Activated CD8-positive, alpha-beta memory T cell treated with anti-CD3 and anti-CD28 coated beads, Interleukin-2, amount 50 U/mL, for 1 hour (primary cell): ENCODE data around the gene B4GALT3.

Experiments used
- DNase-seq: peaks from one replicate; pipeline ENCODE4 v3.0.0-alpha.2; 2020; ENCODE audit errors: extremely low read depth

B4GALT3 gene

DNA sequence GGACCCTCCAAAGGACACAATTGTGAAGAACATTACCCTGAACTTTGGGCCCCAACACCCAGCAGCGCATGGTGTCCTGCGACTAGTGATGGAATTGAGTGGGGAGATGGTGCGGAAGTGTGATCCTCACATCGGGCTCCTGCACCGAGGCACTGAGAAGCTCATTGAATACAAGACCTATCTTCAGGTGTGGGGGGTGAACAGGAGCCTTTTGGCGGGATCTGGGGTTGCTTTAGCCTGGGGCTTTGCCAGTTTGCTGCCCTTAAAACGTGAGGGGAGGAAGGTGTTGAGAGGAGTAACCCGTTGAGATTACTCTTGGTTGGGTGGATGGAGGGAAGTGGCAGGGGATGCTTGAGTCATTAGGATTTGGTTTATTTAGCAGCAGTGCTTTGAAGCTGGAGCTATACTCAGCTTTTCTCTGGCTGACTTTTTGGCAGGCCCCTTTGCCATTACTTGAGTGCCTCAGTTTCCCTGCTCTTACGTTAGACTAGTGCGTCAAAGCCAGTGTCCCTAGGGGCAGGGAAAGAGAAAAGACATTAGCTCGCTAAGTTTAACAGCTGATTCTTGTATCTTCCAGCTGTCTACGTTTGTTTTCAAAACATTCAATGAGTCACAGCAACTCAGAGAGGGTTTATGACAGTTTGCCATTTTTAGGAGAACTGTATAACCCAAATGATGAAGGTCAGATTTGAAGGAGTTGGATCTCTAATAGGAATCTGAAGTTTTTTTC is 29.3 kb upstream of the B4GALT3 start:
- no peak for DNase-seq

- DNase-seq = peak; percentile 98
These were observed 24.8 kb upstream of the B4GALT3 start, which contains the start of gene NDUFS2 for GRCh38 chr1:161201836-161202712. Gene NDUFS2, plus strand, starts transcription at chr1:161202367. Its CDS starts 19 bp downstream, at chr1:161202386.

- no peak for DNase-seq
These were observed 23.9 kb upstream of the B4GALT3 start for GRCh38 chr1:161200992-161201835.

GRCh38 chr1:161200421-161200991 is 23.2 kb upstream of the B4GALT3 start:
- no peak for DNase-seq

GRCh38 chr1:161199506-161200139 is 22.3 kb upstream of the B4GALT3 start:
- DNase-seq = no peak

DNA sequence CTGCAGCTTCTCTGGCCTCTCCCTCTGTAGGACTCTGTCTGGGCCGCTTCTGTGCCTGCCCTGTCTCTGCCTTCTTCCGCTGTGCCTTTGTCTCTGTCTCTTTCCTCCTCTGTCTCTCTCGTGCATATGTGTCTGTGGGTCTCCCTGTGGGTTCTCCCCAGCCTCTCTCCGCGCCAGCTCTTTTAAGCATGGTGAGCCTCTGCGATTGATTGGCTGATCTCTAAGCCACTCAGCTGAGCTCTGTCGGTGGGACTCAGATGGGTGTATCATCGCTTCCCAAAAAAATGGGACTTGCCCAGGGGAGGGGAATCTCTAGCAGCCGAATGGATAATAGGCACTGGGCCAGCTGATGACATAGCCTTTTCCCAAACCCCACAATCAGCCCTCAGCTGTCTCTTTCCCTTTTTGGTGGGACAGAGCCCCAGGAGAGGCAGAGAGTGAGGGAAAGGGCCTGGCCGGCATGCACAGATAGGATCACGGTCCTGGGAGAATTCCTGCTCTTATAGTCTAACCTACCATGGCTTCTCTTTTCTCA is 21.7 kb upstream of the B4GALT3 start, which contains the start of gene ADAMTS4:
Gene ADAMTS4, minus strand, starts transcription at position 158 of the 535 bp plus-strand sequence. CDS start 427 bp downstream, outside the sequence.
- DNase-seq = no peak

- DNase-seq = no peak
These were observed 21.0 kb upstream of the B4GALT3 start for GRCh38 chr1:161198194-161198896.

DNA sequence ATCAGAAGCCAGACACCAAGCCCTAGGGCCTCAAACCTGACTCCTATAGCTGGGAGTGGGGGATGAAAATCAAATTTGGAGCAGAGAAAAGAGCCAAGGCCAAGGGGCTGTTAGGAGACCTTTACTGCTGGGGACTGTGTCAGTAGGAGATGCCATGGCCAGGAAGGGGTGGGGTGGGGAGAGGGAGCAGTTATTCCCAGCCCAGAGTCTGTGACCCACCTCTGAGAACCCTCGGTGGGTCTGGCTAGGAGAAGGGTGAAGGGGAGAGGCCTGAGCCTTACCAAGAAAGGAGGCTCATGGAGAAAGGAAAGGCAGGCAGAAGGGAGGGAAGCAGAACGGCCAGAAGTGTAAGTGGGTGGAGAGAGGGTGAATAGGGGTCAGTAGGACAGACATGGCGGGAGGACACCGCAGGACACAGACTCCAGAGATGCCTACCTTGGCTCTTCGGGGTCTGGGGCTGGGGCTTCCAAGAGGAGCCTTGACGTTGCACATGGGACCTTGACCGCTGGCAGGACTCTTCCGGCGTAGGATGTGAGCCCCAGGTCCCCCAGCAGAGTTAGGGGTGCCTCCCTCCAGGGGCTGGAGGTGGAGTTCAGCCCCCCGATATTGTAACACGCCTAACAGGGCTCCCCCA is 20.4 kb upstream of the B4GALT3 start:
- no peak for DNase-seq

DNA sequence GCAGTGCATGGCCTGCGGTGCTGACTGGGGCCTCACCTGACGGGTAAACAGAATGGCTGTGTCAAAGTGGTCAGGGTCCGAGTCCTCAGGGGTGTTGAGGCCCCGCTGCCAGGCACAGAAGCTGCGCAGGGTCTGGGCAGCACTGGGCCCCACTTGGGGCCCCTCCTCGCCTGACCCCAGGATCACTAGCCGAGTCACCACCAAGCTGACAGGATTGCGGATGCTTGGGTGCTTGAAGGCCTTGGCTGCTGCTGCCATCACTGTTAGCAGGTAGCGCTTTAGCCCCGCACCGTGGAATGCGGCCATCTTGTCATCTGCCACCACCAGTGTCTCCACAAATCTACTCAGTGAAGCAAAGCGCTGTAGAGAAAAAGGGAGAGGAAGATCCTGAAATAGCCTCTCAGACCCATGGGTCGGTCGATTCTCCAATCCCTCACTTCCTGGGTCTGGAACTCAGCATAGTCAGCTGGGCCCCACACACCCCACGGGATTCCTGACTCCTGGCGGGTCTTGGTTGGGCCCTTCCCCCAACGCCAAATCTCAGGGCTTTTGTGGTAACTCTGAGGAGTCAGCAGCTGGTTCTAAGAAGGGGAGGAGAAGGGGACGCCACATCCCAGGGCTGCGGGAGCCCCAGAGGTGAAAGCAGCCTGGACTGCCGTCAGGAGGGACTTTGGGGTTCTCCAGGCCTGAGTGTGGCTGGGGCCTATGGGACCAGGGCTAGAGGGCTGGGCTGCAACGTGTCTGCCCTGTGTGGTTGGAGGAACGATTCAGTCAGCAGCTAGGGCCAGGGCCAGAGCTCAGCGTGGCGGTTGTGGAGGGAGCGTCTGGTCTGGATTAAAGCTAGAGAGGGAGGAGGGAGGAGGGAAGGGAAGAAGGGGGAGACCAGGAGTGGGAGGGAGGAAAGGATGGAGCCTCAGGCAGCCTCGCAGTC is 19.5 kb upstream of the B4GALT3 start:
- no peak for DNase-seq

DNA sequence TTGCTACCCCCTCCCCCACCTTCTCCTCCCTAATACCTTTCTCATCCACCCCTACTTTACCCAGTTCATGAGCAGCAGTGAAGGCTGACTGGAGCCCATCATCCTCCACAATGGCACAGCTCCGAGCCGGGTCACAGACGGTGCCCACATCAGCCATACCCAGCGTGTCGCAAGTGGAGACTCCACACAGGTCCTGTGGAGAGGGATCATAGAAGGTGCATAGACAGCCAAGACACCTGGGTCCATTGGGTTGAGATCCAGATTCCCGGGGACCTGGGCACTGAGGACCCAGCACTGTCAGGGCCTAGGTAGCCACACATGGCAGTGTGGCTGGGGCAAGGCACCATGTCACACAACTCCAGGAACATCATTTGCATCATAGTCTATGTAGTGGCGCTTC is 18.8 kb upstream of the B4GALT3 start:
- no peak for DNase-seq

GRCh38 chr1:161195171-161195570 is 17.9 kb upstream of the B4GALT3 start:
- DNase-seq = no peak

DNA sequence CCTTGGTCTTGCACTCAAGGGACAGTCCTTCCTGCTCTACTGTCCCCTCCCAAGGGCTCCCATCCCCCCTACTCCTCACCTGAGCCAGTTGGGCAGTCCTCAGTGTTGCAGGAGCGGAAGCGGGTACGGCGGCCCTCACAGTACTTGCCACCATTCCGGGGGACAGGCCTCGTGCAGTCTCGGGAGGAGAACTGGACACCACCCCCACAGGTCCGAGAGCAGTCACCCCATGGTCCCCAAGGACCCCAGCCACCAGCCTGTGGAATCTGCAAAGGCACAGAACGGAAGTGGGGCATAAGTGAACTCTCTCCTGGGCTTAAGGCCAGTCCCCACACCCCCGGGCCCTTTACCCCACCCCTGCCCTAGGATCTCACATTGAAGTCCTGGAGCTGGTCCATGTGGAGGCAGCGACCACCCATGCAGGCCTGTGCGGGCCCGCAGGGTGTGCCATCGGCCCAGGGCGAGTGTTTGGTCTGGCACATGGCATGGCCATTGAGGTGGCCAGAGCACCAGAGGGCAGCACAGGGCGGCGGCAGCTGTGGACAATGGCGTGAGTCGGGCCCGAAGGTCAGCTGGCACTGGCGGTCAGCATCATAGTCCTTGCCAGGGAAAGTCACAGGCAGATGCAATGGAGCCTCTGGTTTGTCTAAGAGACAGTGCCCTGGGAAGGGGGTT is 16.4 kb upstream of the B4GALT3 start:
- no peak for DNase-seq

GRCh38 chr1:161192476-161193465 is 15.5 kb upstream of the B4GALT3 start:
- DNase-seq = peak; percentile 36

- no peak for DNase-seq
These were observed 14.7 kb upstream of the B4GALT3 start for GRCh38 chr1:161191971-161192370.

- DNase-seq = no peak
These were observed 13.7 kb upstream of the B4GALT3 start for GRCh38 chr1:161190962-161191521.

- no peak for DNase-seq
These were observed 11.7 kb upstream of the B4GALT3 start for GRCh38 chr1:161189036-161189435.
